ENCODE data around the gene PDE3B.

The PDE3B gene

DNA sequence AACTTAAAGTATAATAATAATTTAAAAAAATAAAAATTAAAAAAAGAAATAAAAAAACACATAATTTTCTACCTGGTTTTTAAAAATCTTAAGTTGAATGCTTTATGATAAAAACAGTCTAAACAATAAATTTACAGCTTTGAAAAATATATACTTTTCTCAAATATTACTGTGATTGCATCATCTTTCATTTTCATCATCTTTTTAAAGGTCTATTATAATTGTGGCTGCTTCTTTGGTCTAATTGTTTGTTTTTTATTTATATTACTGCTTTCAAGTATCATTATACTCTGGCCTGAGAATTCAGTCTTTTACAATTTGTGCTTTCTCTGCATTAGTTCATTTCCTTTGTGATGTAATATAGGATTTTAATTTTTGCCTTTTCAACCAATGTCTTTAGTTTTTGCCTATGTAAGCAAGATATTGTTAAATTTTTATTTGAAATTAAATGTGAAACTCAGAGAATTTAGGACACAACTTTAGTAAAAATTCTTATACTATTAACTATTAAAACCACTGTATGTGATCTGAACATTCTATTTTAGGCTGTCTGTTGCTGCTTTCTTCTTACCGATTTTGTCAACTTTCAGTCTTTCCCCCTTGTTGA, 241.2 kb downstream of the PDE3B start:
- no peak for DNase-seq (ENCODE audit: low read depth in 2 of 2)

DNA sequence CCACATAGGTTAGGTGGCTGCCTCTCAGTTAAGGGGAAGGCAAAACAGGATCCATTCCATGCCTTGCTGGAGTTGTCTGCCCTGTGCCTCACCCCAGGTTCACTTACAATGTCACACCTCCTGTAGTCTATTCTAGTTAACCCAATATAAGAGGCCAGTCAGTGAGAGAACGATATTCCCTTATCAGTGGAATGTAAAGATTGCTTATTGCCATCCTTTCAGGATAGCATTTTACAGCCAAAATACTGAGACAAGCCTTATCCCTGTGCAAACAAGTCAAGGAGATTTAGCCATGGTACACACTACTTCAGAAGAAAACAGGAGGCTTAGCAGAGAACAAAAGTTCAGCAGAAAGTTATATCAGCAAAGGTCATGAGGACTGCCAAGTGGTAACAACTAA, 242.9 kb downstream of the PDE3B start:
- DNase-seq (ENCODE audit: low read depth in 2 of 2) = no peak

DNA sequence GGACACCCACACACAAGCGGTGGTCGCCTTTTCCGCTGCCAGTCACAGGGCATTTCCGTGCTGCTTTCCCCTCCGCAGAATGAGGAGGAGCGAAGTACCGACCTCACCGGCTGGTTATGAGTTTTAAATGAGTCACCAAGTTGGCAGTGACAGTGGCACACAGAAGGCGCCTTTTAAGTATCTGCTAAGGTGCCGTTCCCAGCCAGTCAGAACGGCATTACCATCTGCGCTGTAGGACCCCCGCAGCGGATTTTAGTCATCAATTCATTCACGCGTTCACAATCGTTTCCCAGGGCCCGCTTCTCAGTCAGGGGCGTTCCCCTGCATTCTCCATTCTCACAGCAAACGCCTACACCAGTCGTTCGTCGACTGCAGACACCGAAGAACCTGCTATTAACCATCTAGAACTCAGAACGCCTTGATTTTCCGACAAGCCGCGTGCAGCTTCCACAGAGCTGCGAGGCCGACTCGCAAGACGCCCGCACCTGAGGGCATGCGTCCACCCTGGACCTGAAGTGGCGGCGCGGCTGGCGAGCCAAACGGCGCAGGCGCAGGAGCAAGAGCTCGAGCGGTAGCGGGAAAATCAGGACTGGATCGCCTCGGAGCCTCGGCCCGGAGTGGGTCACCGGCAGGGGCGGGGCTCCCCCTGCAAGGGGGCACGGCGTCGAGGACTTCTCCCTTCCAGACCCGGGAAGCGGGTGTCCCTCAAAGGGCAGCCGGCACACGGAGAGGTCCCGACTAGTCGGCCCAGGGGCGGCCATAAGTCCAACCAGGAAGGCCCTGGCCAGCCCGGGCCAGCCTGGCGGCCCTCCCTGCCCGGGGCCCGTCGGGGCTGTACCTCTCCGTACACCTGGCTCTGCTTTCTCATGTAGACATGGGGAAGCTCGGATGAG, 247.8 kb downstream of the PDE3B start:
- peak; percentile 72 to 75 for DNase-seq (ENCODE audit: low read depth in 2 of 2)

DNA sequence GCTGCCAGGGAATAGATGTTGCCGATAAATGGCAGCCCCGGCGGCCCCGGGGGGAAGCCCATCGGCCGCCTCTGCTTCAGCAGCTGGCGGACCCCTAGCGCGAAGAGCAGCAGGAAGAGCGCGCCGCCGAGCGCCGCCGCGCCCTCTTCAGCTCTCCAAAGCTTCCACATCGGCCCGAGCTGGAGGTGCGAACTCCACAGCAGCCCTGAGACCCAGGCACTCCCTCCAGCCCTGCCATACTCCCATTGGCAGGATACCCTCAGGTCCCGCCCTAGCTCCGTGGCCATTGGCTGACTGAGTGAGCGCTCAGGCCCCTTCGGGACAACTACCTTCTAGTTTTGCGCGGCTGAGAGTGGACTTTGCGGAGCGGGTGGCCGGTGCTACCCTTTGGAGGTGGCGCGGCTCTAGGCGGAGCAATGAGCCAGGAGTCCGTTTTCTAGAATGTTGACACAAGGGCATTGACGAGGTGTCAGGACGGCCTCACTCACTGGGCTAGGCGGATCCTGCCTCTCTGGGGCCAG, 248.5 kb downstream of the PDE3B start, which contains the start of gene CYP2R1:
Gene CYP2R1, minus strand, starts transcription at position 196 of the 521 bp plus-strand sequence. Its CDS starts 26 bp downstream, at position 170.
- peak; percentile 94 for DNase-seq (ENCODE audit: low read depth in 2 of 2)

DNA sequence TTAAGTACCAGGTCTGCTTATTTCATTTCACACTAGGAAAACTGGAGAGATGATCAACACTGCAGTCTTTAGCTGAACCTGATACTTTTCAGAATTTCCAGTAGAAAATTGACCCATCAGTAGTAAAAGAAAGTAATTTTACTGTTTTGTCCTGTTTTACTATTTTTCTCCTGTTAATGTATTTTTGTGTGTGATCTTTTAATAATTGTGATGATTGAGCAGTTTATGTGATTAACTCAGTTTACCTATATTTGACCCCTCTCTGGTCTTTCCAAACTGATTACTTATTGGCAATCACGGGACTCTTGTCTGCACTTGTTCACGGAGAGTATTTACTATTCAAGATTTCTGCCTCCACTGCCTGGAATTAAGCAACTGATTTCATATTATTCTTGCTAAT, 249.0 kb downstream of the PDE3B start:
- no peak for DNase-seq (ENCODE audit: low read depth in 2 of 2)

DNA sequence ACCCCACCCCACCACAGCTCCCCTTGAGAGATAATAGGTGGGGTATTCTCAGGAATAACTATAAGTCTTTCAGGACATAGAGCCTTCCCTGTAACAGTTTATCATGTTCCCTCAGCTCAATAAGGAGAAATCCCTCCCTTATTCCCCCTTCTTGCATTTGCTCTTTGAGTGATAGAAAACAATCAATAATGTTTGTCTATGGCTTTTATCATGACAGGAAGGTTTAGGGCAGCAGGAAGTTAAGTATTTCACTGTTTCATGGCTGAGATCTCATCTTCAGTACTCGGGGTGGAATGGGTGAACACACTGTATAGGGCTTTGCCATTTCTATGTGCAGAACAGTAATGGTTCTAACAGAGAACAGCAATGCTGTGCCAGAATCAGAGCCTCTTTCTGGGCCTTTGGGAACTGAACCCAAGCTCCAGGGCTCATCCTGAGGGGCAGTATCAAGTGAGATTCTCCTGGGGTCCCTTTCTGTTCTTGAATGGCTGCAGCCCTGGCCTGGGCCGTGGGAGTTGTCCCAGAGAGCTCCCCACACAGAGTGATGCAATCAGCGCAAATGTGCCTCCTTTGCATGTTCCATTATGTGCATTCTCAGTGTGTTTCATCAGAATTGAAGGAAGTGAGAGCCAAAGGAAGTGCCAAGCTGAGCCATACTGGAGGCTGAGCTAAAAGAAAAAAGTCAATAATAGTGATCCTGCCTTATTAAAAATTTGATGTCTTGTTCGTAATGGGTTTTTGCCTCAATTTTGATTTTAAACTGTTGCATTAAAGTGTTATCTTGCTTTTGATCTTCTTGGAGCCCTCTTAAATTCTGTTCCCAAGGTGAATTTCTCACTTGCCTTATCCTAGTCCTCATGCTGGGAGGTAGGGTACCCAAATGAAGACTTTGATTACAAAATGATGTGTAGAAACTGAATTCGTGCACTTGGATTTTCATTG, 251.3 kb downstream of the PDE3B start:
- peak; percentile 44 to 52 for DNase-seq (ENCODE audit: low read depth in 2 of 2)

DNA sequence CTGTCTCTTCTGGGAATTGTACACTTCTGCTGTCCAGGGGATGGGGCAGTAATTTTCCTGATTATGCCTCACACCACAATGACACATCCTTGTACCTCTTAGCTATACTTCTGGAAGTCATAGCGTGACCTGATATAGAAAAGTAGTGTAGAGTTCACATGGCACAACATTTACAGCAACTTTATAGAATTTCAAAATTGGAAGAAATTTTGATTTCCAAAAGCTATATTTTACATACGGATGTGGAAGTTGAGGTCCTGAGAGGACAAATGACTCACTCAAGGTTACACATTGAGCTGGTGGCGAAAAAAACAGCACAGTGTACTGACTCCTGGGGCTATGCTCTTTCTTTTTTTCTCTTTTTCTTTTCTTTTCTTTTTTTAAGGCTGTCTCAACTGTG, 254.8 kb downstream of the PDE3B start:
- no peak for DNase-seq (ENCODE audit: low read depth in 2 of 2)

DNA sequence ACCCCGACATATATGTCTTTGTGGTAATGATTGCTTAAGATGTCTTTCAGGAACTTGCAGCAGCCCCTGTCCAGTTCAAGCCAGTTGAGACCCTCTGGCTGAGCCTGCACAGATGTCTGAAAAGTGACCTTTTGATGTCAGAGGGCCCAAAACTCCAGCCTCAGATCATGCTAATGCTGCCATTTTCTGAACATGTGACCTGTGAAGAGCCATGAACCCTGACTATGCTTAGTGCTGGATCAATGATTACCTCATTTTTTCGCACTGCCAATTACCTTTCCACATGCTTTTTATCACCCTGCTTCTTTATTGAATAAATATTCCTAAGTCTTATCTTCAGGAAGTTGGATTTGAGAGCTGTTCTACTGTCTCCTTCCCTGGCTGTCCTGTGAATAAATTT, 255.3 kb downstream of the PDE3B start:
- DNase-seq (ENCODE audit: low read depth in 2 of 2) = no peak

DNA sequence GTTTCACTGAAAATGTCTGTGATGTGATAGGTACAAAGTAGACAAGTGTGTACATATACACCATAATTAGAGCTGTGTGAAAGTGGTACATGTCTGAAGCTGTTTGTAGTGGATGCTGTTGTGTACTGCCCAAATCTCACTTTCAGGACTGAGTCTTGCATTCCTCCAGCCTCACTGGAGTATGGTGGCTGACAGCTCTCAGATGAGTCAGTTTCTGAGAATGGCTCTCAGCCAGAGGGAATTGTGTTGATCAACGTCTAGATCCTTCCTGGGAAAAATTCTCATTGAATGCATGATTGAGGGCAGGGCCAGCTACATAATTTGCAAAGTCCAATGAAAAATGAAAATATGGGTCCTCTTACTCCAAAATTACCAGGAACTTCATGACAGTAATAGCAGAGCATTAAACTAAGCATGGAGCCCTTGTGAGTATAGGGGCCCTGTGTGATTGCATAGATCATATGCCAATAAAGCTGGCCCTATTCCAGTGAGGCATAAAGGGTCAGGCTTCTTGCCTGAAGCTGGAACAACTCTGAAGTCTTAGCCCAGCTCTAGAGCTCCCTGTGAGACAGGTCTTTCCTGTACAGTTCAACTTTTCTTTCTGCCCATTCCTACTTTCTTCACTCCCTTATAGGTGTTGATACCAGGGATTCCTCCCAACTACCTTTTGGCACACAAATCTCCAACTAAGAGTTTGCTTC, 259.2 kb downstream of the PDE3B start:
- DNase-seq (ENCODE audit: low read depth in 2 of 2) = peak; percentile 44 to 46

DNA sequence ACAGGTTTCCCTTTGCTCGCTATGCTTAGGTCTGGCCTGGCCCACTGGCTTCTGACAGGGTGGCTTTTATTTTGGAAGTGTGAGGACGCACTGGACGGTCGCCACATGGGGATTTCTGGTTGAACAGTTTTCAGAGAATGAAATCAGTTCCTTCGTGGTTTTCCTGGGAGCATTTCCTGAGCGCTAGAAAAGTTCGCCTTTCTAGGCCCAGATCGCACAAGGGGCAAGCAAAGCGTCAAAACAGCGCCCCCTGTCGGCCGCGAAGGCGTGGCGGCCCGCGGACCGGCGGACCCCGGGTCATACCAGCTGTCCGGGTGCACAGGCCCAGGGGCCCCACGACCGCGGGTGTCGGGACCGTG, 261.1 kb downstream of the PDE3B start:
- peak in 1 of 2 experiments; percentile 29 for DNase-seq (ENCODE audit: low read depth in 2 of 2)

DNA sequence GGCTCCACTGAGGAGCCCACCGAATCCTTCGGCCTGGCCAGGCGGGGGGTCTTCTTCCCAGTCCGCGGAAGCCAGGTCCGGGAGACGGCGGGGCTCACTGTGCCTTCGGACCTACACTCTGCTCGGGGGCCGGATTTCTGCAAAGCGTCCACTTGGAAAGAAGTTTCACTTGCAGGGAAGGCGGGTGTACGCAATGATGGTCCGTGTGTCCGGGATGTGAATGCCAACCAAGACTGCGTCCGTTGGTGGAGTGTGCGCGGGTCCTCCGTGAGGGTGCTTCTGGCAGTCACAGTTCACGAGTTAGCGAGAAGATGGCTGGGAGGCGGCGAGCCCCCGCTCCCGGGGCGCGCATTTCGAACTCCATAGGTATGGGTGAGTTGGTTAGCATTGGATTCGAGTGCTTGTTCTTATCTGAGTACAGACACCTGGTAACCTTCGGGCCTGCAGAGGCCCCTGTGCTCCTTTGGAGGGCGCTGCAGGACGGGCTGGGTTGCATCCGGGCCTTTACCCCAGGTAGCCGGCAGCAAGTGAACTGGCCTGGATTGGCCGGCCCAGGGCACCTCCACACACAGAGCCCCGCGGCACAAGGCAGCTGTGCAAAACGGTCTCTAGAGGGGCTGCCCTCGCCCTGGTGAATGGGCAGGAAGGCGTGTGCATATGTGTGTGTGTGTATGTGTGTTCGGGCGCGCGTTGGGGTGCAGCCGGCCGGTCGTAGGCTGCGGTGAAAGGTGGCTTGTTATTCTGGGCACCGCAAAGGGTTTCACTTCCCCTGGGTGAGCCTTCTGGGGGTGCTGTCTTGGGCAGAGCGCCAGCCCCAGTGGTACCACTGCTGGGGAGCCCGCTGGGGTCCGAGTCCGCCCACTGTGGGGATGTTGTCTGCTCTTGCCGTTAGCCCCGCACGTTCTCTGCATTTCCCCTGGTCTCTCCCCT, 261.8 kb downstream of the PDE3B start:
- DNase-seq (ENCODE audit: low read depth in 2 of 2) = no peak

DNA sequence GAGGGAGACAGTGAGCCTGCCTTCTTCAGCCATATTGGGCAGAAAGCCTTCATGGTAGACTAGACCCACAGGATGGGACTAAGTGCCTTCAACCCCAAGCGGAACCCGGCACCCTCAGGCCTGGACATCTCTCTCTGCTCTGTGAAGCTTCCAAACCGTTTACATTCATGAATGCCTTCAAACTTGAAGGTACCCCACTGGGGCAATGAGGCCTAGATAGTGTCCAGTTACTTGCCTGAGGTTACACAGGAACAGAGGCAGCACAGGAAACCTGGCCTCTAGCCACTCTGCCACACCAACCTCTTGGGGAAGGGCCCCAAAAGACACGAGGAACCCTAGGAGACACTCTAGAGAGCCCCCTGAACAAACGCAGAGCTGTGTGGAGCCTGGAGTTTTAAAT, 263.0 kb downstream of the PDE3B start:
- no peak for DNase-seq (ENCODE audit: low read depth in 2 of 2)

DNA sequence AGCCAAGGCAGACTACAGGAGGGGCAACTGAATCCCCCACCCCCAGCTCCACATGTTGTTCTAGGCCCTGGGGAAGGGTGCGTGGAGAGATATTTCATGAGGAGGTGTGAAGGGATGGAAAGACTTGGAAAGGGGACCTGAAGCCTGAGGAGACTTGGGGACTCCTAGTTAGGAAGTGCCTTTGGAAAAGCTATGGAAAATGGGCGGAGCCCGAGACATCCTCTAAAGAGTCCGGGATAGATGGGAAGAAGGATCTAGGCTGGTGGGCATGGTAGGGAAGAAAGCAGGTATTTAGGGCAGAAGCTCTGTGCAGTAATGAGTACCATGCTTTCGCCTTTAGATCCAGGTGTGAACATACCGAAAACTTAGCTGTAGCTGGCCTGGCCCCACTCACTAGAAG, 263.4 kb downstream of the PDE3B start:
- DNase-seq (ENCODE audit: low read depth in 2 of 2) = no peak

DNA sequence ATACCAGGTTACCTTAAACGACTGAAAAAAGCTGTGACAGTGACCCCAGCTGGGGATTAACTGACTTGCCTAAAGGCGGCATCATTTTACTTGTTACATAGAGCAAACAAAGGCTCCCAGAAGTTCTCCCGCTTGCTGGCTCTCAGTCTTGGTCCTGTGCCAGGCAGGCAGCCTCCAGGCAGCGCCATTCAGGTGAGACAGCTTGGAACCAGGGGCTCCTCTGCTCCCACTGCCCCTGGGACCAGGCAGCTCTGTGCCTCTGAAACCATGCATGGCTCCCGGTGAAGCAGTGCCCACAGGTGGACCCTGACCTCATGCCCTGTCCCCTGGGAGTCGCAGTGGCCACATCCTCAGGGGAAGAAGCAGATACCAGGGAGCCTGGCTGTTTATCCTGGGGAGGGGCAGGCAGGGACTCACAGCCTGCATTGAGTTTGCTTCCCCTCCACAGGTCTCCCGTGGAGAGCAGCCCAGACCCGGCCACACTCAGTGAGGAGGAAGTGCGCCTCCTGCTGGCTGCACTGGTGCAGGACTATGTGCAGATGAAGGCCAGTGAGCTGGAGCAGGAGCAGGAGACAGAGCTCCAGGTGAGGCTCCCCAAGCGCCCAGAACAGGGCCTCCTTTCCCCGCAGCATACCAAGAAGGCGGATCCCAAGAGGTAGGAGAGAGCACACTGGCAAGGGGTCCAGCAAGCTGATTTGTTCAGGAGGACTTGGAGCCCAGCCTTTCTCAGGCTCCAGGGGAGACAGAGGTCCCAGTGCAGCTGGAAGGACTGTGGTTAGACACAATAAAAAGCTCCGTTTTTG, 264.0 kb downstream of the PDE3B start:
- DNase-seq (ENCODE audit: low read depth in 2 of 2) = no peak

DNA sequence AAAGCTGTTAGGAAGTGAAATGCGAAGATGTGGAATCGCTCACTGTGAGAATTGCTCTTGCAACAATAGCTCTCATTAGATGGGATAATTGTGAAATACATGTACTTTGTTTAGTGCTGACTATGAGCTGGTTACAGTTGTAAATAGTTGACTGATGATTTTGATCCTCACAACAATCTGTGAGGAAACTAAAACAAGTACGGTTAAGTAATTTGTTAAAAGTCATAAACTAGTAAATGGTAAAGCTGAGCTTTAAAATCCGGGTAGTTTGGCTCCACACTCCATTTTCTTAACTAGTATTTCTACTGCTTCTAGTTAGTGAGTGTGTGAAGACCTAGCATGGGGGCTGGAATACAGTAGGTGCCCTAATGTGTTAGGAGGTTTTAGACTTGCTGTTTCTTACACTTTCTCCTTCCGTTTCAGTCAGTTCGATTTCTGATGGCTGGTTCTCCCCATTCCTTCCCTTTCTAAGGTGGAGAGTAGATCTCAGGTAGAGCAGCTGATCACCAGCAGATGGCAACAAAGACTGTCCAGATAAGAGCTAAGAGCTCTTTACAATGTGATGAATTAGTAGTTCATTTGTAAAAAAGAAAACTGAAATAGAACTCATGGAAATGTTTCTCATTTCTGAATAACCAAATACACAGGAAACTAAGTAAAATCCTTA, 264.7 kb downstream of the PDE3B start:
- DNase-seq (ENCODE audit: low read depth in 2 of 2) = no peak

DNA sequence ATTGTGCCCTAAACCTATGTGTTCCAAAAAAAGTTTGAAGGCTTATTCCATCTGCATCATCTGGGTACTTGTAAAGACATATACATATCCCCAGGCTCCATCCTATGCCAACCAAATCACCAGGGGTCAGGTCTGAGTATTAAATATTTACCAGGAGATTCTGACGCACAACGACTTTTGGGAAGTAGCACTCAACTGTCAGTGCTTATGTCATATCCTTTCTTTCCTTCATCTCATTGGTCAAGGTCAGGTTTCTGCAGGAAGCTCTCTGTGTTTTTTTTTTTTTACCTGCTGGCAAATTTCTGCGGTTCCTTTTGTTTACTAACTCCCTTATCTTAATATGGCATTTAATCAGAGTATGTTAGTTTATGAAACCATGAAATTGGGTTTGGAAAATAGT, 270.9 kb downstream of the PDE3B start:
- DNase-seq (ENCODE audit: low read depth in 2 of 2) = no peak

DNA sequence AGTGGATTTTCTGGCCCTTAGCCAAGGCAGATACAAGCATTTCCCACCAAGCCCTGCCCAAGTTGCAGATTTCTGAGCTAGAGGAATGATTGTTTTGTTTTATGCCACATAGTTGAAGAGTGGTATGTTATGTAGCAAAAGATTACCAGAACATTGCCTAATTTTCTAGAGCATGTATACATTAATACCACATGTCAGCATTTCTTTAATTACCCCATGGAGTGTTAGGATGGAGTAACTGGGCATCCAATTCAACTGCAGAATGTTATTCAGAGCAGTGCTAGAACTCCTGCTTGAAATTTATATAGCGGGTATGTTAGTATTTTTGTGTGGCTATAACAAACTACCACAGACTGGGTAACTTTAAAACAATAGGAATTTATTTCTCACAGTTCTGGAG, 272.8 kb downstream of the PDE3B start:
- DNase-seq (ENCODE audit: low read depth in 2 of 2) = no peak
